GDM1 (cell line): Measurements from ENCODE around the gene LCP2.

Experiments
- DNase-seq: peaks from one replicate; lab custom pipeline; 2025; lab: John Stamatoyannopoulos, UW

Gene LCP2

DNA sequence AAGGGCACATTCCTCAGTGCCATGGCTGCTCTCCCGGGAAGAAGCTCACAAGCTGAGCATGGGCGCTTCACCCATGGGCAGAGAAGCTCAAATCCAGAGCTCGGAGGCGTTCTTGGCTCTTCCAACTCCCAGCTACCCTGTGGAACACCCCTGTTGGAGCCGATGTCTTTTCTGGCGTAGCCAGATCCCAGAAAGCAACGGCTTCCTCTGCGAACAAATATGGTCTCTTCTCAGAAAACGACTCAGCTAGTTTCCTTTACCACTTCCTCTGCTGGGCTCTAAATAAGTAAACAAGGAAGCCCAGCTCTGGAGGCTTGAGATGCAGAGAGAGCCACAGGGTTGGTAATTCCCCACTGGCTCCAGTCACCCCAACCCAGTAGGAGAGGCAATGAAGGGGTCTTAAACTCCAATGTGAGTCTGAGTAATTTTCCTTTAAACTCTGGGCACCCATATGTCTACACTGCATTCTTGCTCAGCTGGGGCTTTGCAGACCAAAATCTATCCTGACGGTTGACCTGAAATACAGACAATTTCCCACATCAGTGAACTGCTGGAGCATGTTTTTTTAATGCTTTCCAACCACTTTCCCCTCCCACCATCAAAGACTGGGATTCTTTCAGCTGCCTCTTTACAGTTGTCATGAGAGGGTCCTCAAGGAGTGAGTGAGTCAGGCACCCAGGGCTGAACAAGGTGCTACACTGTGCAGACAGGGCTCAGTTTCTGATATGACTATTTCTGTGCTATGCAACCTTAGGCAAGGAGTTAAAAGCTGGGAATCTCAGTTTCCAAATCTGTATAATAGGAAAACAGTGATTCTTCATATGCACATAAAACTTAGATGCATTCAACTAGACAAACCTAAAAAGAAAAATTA, at the start of gene LCP2:
Gene LCP2 (minus strand): TSS at position 189 of the 874 bp plus-strand sequence. CDS start 166 bp downstream, at position 23.
- peak; percentile 74 for DNase-seq

DNA sequence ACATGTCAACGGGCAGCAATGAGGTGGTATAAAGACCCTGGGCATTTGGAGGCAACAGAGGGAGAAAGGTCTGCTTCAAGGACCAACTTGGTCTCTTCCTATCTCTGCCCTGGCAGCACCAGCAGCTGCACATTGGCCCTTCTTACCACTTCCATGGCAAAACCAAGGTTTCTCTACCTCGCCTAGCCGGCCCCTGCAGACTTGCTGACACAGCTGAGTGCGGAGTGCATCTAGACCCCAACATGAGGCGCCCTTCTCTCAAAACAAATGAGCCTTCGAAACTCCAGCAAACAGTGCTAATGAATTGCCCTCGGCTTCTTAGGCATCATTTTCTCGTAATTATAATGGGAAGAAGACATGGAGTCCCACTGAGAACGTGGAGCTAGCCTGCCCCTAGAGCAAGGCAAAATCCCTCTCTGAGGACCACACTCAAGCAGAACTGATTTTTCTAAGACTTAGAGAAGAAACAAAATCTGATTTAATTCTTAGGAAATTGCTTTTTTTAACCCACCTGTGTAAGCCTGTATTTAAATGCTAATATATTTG, 49.5 kb upstream of the LCP2 start:
- DNase-seq = no peak

DNA sequence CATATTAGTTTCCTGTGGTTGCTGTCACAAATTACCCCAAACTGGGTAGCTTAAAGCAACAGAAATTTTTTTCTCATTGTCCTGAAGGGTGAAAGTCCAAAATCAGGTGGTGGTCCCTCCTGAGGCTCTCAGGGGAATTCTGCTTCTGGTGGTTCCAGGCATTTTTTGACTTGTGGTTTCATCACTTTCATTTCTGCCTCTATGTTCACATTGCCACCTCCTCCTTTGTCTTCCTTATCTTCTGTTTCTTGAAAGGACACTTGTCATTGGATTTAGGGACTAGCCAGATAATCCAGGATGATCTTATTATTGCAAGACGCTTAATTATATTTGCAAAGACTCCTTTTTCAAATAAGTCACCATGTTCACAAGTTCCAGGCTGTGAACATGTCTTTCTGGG, 48.4 kb upstream of the LCP2 start:
- DNase-seq = no peak

DNA sequence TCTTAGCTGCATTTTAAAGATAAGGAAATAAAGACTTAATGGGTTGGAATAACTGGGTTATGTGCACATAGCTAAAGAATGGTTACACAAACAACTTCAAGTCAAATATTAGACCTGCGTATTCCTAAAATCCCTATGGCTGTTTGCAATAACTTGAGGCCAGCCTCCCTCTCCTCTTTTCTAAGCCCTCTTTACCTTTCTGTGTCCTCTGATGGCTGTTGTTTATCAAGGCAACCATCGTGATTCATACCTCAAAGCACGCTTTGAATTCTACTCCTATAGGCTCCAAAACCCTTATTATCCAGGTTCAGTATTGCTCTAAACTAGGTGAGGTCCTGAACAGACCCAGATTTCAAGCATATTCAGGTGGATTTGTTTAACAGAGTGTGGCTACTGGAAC, 45.6 kb upstream of the LCP2 start:
- no peak for DNase-seq

- no peak for DNase-seq
Measured at GRCh38 chr5:170342153-170342725, 44.7 kb upstream of the LCP2 start.

DNA sequence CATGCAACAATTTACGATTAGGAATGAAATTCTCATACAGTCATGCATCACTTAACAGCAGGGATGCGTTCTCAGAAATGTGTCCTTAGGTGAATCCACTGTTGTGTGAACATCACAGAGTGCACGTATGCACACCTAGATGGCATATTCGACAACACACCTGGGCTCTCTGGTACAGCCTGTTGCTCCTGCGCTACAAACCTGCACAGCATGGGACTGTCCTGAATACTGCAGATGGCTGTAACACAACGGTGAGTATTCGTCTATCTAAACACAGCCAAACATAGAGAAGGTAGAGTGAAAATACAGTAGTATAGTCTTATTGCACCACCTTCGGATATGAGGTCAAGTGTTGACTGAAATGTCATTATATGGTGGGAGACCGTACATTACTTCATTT, 44.0 kb upstream of the LCP2 start:
- no peak for DNase-seq

DNA sequence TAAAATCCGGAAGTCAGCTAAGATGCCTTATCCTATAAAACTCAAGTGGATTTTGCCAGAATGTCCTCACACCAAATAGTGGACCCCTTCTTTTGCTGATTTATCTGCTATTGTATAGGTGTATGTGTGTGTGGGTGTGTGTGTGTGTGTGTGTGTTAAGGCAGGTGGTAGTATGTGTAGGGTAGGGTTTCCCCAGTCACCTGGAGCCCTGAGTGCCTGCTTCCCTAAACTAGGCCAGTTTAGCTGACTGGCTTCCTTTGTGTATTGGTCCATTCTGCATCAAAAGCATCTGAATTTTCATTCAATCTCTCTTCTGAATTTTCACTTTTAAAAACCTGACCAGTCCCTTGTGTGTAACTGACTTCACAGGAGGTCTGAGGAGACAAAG, 42.2 kb upstream of the LCP2 start:
- DNase-seq = no peak

DNA sequence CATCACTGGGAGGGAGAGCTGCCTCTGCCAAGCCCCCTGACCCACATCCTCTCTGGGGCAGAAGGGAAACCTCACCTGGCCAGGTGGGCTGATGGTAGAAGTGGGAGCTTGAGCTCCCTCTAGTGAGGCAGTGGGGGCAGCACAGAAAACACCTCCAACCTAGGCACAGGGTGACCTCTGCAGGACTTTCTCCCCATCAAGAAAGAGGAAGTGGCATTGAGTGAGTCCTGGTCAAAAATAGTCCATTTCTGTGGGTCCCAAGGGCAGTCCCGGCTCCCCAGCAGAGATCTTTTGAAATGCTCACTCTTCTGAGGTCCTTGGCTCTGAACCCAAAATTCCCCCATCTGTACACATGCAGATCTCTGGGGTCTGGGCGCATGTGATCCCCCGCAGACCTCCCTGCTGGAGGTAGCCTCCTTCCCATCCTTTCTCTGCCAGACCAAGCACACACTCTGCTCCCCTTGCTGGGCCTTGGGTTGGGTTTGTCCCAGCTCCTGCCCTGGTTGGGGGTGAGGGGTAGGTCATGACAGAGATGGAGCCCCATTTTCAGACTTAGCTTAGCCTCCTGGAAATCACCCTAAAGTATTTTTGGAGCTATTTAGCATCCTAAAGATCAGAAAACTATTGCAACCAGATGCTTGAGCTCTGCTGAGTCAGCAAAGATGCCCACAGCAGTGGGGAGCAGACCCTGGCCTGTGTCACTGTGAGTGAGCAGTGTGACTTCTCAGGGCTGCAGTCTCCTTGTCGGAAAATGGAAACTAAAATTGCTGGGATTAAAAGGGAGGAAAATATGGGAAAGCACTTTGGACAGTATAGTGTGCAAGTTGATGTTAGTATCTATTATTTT, 41.6 kb upstream of the LCP2 start:
- DNase-seq = no peak

GRCh38 chr5:170338291-170338690, 40.7 kb upstream of the LCP2 start:
- DNase-seq = no peak

DNA sequence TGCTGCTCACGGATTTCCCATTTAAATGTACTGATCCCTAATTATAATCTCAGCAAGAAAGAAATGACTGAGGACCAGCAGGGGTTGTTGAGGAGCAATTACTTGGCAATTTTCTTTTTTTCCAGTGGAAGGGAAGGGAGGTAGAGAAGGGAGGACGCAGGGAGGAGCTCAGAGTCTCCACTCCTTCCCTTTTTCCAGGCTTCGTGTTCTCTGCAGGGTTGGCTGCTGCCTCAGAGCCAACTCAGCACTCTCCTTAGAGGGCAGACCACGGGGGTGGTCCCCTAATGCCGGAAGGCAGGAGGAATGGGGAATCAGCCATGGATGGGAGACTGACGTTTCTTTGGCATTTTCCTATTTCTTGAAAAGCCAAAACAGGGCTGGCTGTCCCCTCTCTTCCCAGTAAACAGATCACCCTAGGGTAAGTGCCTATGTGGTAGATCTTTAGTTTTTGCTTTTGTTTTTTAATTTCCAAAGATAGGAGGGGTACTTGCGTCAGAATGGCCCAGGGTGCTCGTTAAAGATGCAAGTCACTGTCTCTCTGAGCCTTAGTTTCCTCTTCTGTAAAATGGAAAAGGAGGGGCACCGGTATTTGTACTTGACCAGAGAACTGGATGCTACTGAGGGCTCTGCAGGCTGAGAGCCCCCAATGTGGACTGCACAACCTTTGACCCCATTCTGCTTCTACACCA, 39.6 kb upstream of the LCP2 start:
- DNase-seq = no peak

DNA sequence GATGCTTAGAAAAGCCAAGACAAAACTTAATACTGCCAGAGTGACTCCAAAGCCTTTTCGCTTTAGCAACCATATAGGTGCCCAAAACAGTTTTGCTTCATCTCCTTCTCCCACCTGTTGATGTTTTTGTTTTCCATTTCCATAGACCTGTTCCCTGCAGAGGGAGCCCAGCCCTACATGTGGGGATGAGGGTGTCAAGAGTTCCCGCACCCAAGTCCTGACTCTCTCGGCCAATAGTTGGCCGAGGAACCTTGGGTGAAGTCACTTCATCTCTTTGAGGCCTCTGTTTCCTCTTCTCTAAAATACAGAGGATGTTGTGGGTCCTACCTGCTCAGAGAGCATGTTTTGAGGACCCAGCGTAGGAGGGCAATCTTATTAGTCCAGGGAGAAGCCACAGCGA, 38.5 kb upstream of the LCP2 start:
- DNase-seq = no peak

DNA sequence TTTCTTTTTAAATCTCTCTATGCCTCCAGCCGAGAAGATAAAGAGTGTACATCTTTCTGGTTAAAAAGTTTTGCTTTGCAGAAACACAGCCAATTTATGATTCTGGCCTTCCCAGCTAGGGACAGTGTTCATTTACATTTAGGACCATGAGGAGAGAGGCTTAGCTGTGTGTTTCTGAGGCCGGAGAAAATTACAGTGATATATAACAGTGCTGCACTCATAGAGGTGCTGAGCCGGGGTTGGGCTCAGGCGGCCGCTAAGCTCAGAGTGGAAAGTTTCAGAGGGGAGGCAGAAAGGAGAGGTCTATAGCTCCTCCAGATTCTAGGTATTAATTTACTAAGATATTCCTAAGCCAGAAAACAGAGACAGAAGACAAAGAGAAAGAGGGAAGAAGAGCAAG, 37.0 kb upstream of the LCP2 start:
- DNase-seq = no peak

- peak; percentile 65 for DNase-seq
Measured at GRCh38 chr5:170333161-170333910, 35.8 kb upstream of the LCP2 start.

- DNase-seq = no peak
Measured at GRCh38 chr5:170332058-170332457, 34.5 kb upstream of the LCP2 start.

GRCh38 chr5:170330568-170331054, 33.0 kb upstream of the LCP2 start:
- DNase-seq = peak; percentile 77

DNA sequence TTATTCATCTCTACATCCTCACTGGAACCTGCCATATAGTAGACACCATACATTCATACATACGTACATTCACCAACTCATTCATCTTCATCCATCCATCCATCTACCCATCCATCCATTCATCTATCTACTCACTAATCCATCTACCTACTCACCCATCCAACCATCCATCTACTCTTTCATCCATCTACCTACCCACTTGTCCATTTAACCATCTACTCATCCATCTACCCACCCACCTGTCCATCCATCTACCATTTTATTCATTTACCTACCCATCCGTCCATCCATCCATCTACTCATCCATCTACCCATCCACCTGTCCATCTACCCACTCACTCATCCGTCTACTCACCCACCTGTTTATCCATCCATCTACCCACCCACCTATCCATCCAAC, 31.9 kb upstream of the LCP2 start:
- no peak for DNase-seq

DNA sequence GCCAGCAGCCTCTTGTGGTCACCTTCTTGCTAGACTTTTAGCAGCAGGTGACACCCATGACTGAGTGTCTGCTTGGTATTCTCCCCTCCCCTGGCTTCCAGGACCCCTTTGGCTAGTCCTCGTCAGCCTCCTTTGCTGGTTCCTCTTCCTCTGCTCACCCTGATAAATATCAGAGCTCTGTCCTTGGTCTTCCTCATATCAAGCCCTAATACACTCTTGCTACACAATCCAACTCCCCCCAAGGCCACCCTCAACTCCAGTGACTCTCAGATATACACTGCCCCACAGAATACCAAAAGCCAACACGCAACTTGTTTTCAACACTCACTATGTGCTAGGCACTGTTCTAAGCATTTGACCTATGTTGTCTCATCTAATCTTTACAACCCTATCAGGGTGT, 30.3 kb upstream of the LCP2 start:
- DNase-seq = no peak

GRCh38 chr5:170327168-170327567, 29.6 kb upstream of the LCP2 start:
- DNase-seq = no peak

- no peak for DNase-seq
Measured at GRCh38 chr5:170319301-170319700, 21.7 kb upstream of the LCP2 start.

GRCh38 chr5:170317499-170317898, 19.9 kb upstream of the LCP2 start:
- DNase-seq = no peak

DNA sequence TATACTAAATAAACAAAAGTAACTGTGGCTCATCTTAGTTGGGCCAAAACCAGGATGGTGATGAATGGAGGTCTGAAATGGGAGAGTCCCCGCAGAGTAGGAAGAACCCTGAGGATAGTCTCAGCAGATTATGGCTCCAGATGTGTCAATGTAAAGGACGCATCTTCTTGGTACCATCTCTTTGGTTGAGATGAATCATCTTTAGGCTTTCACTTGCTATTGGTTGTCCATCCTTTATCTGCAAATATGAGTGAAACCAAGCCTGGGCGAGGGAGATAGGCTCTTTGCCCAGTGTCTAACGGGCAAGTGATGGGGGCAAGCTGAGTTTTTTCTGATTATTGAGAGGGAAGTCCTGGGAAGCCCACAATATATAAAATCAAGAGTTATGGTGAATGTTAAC, 19.4 kb upstream of the LCP2 start:
- no peak for DNase-seq
